Vagina (tissue), 2 donors: Measurements from ENCODE around the gene TLE3.

Experiments used
- POLR2AphosphoS5 ChIP-seq, 2 donors: sonication (generic); formaldehyde crosslinking; IDR thresholded peaks; one replicate each; pipeline ENCODE4 v1.9.0; 2017; ENCODE audit warnings: antibody characterized with exemption in 2 of 2, mild to moderate bottlenecking in 2 of 2, low read depth in 1 of 2; ENCODE audit not compliant: insufficient read depth in 1 of 2
- TF ChIP-seq, protein P1 (sequence below), 3 experiments: fragments of 450-650 bp in 2 of 3; fragments of 200-600 bp in 1 of 3; sonication (generic) in 1 of 3; IDR thresholded peaks; one replicate each; pipeline ENCODE4 v1.5.1; 2017 to 2019; ENCODE audit warnings: antibody characterized with exemption in 3 of 3, mild to moderate bottlenecking in 2 of 3, moderate library complexity in 2 of 3

DNA sequence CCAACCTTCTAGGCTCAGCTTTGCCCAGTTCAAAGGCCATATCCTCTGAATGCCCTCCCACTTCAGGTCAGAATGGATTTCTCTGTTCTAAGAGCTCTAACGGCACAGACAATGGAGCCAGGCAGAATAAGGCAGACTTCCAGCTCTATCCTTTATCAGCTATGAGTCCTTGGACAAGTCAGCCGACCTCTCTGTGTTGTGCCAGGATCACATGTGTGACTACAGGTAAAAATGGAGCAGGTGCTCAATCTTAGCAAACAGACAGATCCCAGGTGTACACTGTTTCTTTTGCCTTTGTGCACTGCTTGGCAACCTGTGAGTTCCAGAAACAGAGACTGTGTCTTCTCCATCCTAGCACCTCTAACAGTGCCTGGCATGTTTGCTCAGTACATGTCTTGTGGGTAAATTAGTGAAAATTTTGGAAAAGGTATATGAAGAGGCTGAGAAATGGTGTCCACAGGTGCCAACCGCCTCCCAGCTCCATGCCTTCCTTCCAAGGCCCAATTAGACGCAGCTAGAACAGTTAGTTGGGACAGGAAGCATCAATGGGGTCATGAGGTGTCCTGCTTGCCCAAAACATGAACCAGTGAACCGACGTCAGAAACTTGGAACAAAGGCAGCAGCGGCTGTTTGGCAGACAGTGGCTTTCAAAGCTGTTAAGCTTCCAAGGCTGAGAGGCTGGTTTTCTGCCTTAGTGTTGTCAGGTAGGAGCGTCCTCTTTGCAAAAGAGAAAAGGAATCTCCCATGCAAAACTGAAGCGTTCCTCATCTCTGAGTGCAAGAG lies 28.7 kb downstream of the TLE3 start:
- TF ChIP-seq, protein P1, sequence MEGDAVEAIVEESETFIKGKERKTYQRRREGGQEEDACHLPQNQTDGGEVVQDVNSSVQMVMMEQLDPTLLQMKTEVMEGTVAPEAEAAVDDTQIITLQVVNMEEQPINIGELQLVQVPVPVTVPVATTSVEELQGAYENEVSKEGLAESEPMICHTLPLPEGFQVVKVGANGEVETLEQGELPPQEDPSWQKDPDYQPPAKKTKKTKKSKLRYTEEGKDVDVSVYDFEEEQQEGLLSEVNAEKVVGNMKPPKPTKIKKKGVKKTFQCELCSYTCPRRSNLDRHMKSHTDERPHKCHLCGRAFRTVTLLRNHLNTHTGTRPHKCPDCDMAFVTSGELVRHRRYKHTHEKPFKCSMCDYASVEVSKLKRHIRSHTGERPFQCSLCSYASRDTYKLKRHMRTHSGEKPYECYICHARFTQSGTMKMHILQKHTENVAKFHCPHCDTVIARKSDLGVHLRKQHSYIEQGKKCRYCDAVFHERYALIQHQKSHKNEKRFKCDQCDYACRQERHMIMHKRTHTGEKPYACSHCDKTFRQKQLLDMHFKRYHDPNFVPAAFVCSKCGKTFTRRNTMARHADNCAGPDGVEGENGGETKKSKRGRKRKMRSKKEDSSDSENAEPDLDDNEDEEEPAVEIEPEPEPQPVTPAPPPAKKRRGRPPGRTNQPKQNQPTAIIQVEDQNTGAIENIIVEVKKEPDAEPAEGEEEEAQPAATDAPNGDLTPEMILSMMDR (IDR thresholded peaks at IDR 0.05): no peak
- TF ChIP-seq POLR2AphosphoS5 (IDR thresholded peaks at IDR 0.05; ENCODE audit: insufficient read depth in 1 of 2, low read depth in 1 of 2): no peak
